HepG2 (cell line): Measurements from ENCODE around the gene SDR39U1. TPM values are rescaled to one million over a fixed set of nuclear protein-coding genes. Genes with fewer than 3 reads are reported as not detected.

Source experiments
- ARID4A ChIP-seq: sonication (generic); formaldehyde crosslinking; IDR thresholded peaks from 2 replicates; pipeline ENCODE4 v1.5.0; 2020; ENCODE audit warnings: mild to moderate bottlenecking, missing genetic modification reagents, borderline replicate concordance
- FIP1L1 ChIP-seq: fragments of 200-400 bp; formaldehyde crosslinking; IDR thresholded peaks from 2 replicates; pipeline ENCODE4 v1.6.1; 2018; ENCODE audit warnings: low read depth, mild to moderate bottlenecking, low read length, moderate library complexity, borderline replicate concordance; ENCODE audit not compliant: insufficient read depth
- GABPA ChIP-seq, 2 experiments: IDR thresholded peaks; 2 replicates each; pipeline ENCODE4 v1.6.1; 2011 to 2016; ENCODE audit warnings: low read depth in 2 of 2, low read length in 1 of 2, missing biosample characterization in 1 of 2, missing genetic modification characterization in 1 of 2
- GTF3A ChIP-seq: sonication (generic); formaldehyde crosslinking; conservative IDR thresholded peaks from 2 replicates; pipeline ENCODE4 v1.4.0; 2020; ENCODE audit warnings: mild to moderate bottlenecking, missing genetic modification reagents
- ISL2 ChIP-seq: sonication (generic); formaldehyde crosslinking; IDR thresholded peaks from 2 replicates; pipeline ENCODE4 v1.5.0; 2020; ENCODE audit warnings: missing genetic modification reagents
- MED1 ChIP-seq: sonication (generic); formaldehyde crosslinking; IDR thresholded peaks from 2 replicates; pipeline ENCODE4 v1.4.0; 2020; ENCODE audit warnings: missing genetic modification reagents
- MTERF4 ChIP-seq: sonication (generic); formaldehyde crosslinking; IDR thresholded peaks from 2 replicates; pipeline ENCODE4 v1.8.0; 2023; ENCODE audit warnings: mild to moderate bottlenecking, missing genetic modification reagents
- MTF1 ChIP-seq: sonication (generic); formaldehyde crosslinking; IDR thresholded peaks from 2 replicates; pipeline ENCODE4 v1.5.0; 2020; ENCODE audit warnings: missing genetic modification reagents
- NFIB ChIP-seq: sonication (generic); formaldehyde crosslinking; IDR thresholded peaks from 2 replicates; pipeline ENCODE4 v1.9.0; 2021; ENCODE audit warnings: missing genetic modification reagents, mild to moderate bottlenecking, borderline replicate concordance
- NFYC ChIP-seq: IDR thresholded peaks from 2 replicates; pipeline ENCODE4 v1.6.1; 2016; ENCODE audit warnings: missing genetic modification reagents, missing compliant biosample characterization
- NR3C1 ChIP-seq: sonication (generic); formaldehyde crosslinking; IDR thresholded peaks from 2 replicates; pipeline ENCODE4 v1.4.0; 2020; ENCODE audit warnings: missing genetic modification reagents
- POLR2G ChIP-seq: fragments of 200-400 bp; formaldehyde crosslinking; IDR thresholded peaks from 2 replicates; pipeline ENCODE4 v1.6.1; 2018; ENCODE audit warnings: mild to moderate bottlenecking, low read depth, low read length, moderate library complexity
- RXRB ChIP-seq: IDR thresholded peaks from 2 replicates; pipeline ENCODE4 v1.6.1; 2016; ENCODE audit warnings: borderline replicate concordance, missing genetic modification reagents, missing compliant biosample characterization
- SMARCC2 ChIP-seq: fragments of 450-650 bp; IDR thresholded peaks from 2 replicates; pipeline ENCODE4 v1.6.1; 2017; ENCODE audit warnings: antibody characterized with exemption, mild to moderate bottlenecking
- TEAD3 ChIP-seq: optimal IDR thresholded peaks from 2 replicates; pipeline ENCODE3; 2016; ENCODE audit warnings: borderline replicate concordance
- ZBTB7A ChIP-seq: sonication (generic); formaldehyde crosslinking; IDR thresholded peaks from 2 replicates; pipeline ENCODE4 v1.8.0; 2022; ENCODE audit warnings: mild to moderate bottlenecking, missing genetic modification reagents
- ZNF138 ChIP-seq: sonication (generic); formaldehyde crosslinking; IDR thresholded peaks from 2 replicates; pipeline ENCODE4 v1.5.0; 2020; ENCODE audit warnings: mild to moderate bottlenecking, low read depth, missing genetic modification reagents
- ZNF260 ChIP-seq: sonication (generic); formaldehyde crosslinking; IDR thresholded peaks from 2 replicates; pipeline ENCODE4 v1.4.0; 2020; ENCODE audit warnings: missing genetic modification reagents, low read depth, mild to moderate bottlenecking, borderline replicate concordance
- ZNF317 ChIP-seq: sonication (generic); formaldehyde crosslinking; IDR thresholded peaks from 2 replicates; pipeline ENCODE4 v1.5.0; 2020; ENCODE audit warnings: mild to moderate bottlenecking, missing genetic modification reagents
- ZNF441 ChIP-seq: sonication (generic); formaldehyde crosslinking; IDR thresholded peaks from 2 replicates; pipeline ENCODE4 v1.7.0; 2021; ENCODE audit warnings: missing genetic modification reagents, borderline replicate concordance
- ZNF878 ChIP-seq: sonication (generic); formaldehyde crosslinking; IDR thresholded peaks from 2 replicates; pipeline ENCODE4 v1.8.1; 2023; ENCODE audit warnings: mild to moderate bottlenecking, missing genetic modification reagents, moderate library complexity
- ZNF891 ChIP-seq: sonication (generic); formaldehyde crosslinking; IDR thresholded peaks from 2 replicates; pipeline ENCODE4 v1.5.0; 2020; ENCODE audit warnings: mild to moderate bottlenecking, missing genetic modification reagents
- polyA plus RNA-seq, 8 experiments: library from polyadenylated mRNA; depleted of rRNA in 3 of 8; stranded (reverse) in 7 of 8; unstranded in 1 of 8; fragments of >200 nt; fragmentation: Illumina TruSeq in 4 of 8; extraction: Trizol in 4 of 8; gene quantifications; 2 replicates each; pipeline versions ENCODE4 v1.2.1 to v1.2.3, GENCODE V29; 2011 to 2016; ENCODE audit warnings: low read depth in 4 of 8, missing spikeins in 1 of 8, mixed read lengths in 1 of 8; ENCODE audit not compliant: insufficient read depth in 1 of 8
- total RNA-seq, 5 experiments: library from RNA; depleted of rRNA; stranded (reverse); fragments of >200 nt; fragmentation: Illumina TruSeq; extraction: Trizol; gene quantifications; 2 replicates each; pipeline ENCODE4 v1.2.3, GENCODE V29; 2016; ENCODE audit warnings: low read depth in 1 of 5
- TF ChIP-seq, protein P1 (sequence below): sonication (generic); formaldehyde crosslinking; IDR thresholded peaks from 2 replicates; pipeline ENCODE4 v1.4.0; 2020; ENCODE audit warnings: missing genetic modification reagents, borderline replicate concordance

The SDR39U1 gene
- total and polyA plus RNA-seq, 2 of the 13 experiments (the other 11 are each of a cell fraction or from before 2014, with no cell fraction given): 34.4 to 129 TPM

GRCh38 chr14:24431569-24432258 is 10.9 kb downstream of the SDR39U1 start (continued):
- TF ChIP-seq, protein P1, sequence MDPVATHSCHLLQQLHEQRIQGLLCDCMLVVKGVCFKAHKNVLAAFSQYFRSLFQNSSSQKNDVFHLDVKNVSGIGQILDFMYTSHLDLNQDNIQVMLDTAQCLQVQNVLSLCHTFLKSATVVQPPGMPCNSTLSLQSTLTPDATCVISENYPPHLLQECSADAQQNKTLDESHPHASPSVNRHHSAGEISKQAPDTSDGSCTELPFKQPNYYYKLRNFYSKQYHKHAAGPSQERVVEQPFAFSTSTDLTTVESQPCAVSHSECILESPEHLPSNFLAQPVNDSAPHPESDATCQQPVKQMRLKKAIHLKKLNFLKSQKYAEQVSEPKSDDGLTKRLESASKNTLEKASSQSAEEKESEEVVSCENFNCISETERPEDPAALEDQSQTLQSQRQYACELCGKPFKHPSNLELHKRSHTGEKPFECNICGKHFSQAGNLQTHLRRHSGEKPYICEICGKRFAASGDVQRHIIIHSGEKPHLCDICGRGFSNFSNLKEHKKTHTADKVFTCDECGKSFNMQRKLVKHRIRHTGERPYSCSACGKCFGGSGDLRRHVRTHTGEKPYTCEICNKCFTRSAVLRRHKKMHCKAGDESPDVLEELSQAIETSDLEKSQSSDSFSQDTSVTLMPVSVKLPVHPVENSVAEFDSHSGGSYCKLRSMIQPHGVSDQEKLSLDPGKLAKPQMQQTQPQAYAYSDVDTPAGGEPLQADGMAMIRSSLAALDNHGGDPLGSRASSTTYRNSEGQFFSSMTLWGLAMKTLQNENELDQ (CRISPR knock-in tag): no peak
- TF ChIP-seq ZNF891 (CRISPR knock-in tag): no peak
- TF ChIP-seq ZNF878 (CRISPR knock-in tag): no peak
- TF ChIP-seq ZNF138 (CRISPR knock-in tag): no peak
- TF ChIP-seq NFIB (CRISPR knock-in tag): no peak
- TF ChIP-seq POLR2G: peak; percentile 26; the same call in 1 of the 2 replicates
- no peak for TF ChIP-seq TEAD3 (CRISPR knock-in tag)
- peak; percentile 99; the same call in 1 of the 2 replicates for TF ChIP-seq GTF3A
- no peak; the same call in 1 of the 2 replicates for TF ChIP-seq NFYC (CRISPR knock-in tag)
- TF ChIP-seq ARID4A (CRISPR knock-in tag): peak; percentile 88
- no peak for TF ChIP-seq ZNF317 (CRISPR knock-in tag)
- peak; percentile 82 for TF ChIP-seq RXRB (CRISPR knock-in tag)
- TF ChIP-seq SMARCC2: no peak
- TF ChIP-seq MED1 (CRISPR knock-in tag): peak; percentile 75
- TF ChIP-seq MTF1 (CRISPR knock-in tag): no peak
- TF ChIP-seq NR3C1: no peak
- TF ChIP-seq ZBTB7A: no peak
- peak; percentile 70; the same call in 1 of the 2 replicates for TF ChIP-seq ISL2 (CRISPR knock-in tag)
- TF ChIP-seq ZNF441 (CRISPR knock-in tag): 0 out of 2 replicates have a peak, but pooled peaks have one; percentile 34
- TF ChIP-seq MTERF4: no peak
- TF ChIP-seq ZNF260 (CRISPR knock-in tag): no peak
- TF ChIP-seq FIP1L1: peak; percentile 87; the same call in 1 of the 2 replicates
- no peak for TF ChIP-seq GABPA (IDR thresholded peaks at IDR 0.05; ENCODE audit: low read depth, low read length)
- TF ChIP-seq GABPA (CRISPR knock-in tag; IDR thresholded peaks at IDR 0.05; ENCODE audit: low read depth): no peak
